Measurements from ENCODE around the gene PRAF2.

PRAF2 gene

GRCh38 chrX:49041744-49042580 lies 31.8 kb downstream of the PRAF2 start:
- DNase-seq, result no peak

DNA sequence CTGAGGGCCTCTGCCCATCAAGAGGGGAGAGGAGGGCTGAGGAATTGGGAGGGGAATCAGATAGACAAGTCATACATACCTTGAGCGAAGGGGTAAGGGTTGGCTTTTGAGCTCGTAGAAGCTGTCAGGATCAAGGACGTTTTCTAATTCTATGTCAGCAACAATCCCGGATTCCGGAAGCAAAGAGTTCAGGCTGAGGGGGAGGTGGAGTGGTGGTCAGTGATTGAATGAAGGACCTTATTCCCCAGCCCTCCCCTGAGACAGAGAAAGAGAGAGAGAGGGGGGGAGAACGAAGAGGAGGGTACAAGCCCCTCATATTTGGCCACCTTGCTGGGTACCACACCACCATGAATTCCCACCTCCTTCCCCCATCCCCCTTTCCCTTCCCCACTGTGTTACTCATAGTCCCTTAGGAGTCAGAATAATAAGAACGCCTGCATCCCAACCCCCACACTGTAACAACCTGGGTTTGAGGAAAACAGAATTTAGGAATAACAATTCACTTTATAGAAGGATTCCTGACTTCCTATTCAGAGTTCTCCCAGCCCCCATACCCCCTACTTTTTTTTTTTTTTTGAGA lies 33.3 kb downstream of the PRAF2 start:
- no peak for DNase-seq

DNA sequence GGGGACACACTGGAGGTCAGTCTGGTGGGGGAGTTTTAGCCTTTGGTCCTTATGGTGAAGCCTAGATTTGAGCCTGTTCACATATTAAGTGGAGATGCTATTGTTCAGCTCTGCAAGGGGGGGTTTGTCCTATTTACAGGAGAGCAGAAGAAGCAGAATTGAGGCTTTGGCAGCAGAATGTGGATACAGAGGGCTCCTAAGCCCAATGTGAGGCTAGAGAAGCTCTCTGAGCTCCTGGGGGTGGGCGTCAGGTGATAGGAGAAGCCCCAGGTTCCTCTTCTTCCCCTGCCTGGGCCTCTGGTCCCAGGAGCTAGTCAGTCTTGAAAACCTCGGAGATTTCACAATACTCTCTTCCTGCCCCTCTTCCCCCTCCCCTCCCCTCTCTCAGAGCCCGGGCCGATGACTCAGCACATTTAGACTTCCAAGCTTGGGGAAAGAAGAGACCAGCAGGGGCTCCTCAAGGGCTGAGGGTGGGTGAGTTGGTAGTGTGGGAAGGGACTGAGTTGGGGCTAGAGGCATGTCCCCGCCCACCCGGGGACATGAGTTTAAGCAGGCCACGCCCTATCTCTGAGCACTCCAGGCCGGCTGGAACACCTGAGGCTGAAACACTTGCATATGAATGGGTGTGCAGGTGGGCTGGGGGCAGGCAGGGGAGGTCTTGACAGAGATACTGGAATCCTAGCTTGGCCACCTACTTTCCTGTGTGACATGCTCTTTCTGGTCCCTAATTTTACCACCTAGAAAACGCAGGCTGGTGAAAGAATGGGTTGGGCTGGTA lies 34.0 kb downstream of the PRAF2 start:
- peak; percentile 72 for DNase-seq

DNA sequence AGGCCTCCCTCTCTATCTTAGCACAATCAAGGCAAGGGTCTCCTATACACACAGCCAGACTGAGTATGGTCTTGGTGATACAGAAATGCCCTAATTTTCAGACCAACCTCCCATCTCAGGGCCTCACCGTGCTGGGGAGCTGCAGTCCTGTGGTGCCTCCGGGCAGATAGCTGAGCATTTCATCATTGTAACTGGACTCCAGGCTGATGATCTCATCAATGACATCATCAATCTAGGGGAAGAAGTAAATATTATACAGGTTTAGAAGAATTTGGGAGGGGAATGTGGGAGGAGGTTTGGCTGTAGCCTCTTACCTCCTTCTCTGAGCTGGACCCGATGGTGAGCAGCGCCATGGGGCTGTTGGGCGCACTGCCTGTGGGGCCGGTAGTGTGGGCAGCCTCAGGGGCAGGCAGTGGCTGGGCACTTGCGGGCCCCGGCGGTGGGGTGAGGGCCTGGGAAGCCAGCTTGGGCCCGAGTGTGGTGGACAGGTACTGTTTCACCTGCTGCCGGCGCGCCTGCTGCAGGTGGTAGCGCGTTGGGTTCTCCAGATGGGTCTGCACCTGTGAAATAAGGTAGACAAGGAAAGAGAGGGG lies 35.8 kb downstream of the PRAF2 start:
- no peak for DNase-seq

- DNase-seq, result no peak
These were observed 43.5 kb downstream of the PRAF2 start for GRCh38 chrX:49030283-49030682.

GRCh38 chrX:49029876-49030275 lies 43.9 kb downstream of the PRAF2 start:
- no peak for DNase-seq
